Erythroblast (primary cell): Measurements from ENCODE around the gene APBA1.
"Not testable (repeated sequence)": the region's sequence is repeated elsewhere in the genome, so short reads cannot be mapped to it uniquely, and the experiment has no call there.

Source experiments
- DNase-seq, 2 experiments: peaks; one replicate each; lab custom pipeline; 2025; lab: John Stamatoyannopoulos, UW
- GATA1 ChIP-seq: IDR thresholded peaks from 2 replicates; pipeline ENCODE4 v1.6.1; 2011; ENCODE audit warnings: low read depth, mild to moderate bottlenecking, control low read depth, low read length, moderate library complexity
- POLR2A ChIP-seq: IDR thresholded peaks from 2 replicates; pipeline ENCODE4 v1.6.1; 2011; ENCODE audit warnings: mild to moderate bottlenecking, low read length

The APBA1 gene

GRCh38 chr9:69609156-69609555 is 63.0 kb downstream of the APBA1 start:
- TF ChIP-seq POLR2A (no peak), GATA1 (no peak)
- no peak for DNase-seq

DNA sequence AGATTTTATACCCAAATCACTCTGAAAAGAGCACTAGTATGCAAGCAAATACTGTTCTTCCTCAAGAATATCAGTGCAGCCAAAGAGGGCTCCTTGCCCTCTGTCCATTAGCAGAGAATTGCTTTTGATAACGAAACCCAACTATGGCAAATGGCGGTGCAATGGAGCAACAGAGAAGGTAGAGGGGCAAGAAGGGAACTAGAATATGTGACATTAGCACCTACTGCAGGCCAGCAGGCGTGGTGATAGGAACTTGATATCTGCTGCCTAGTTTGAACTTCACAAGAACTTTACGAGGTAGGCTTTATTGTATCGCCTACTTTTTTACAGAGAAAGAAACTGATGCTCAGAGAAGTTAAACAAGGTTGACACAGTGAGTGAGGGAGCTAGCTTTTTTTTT is 66.1 kb downstream of the APBA1 start:
- TF ChIP-seq POLR2A (no peak), GATA1 (no peak)

GRCh38 chr9:69605406-69605805 is 66.8 kb downstream of the APBA1 start:
- TF ChIP-seq GATA1 (no peak), POLR2A (no peak)
- DNase-seq = no peak

More for the DNA sequence above, 66.1 kb downstream of the APBA1 start:
- no peak for DNase-seq

DNA sequence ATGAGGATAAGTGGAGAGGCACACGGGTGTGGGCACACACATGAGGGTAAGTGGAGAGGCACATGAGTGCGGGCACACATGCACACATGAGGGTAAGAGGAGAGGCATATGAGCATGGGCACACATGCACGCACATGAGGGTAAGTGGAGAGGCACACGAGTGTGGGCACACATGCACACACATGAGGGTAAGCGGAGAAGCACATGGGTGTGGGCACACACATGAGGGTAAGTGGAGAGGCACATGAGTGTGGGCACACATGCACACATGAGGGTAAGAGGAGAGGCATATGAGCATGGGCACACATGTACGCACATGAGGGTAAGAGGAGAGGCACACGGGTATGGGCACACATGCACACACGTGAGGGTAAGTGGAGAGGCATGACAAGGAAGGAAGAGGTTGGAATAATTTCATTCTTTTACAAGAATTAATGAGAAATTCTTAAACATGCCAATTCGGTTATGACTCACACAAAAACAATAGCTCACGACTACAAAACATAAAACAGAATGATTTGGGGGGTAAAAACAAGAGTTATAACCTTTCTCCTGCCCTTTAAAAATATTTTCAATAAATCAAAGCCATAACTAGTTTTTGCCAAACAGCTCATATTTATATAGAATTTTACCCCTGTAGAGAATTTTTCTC is 67.5 kb downstream of the APBA1 start:
- no peak for DNase-seq
- TF ChIP-seq GATA1 = no peak
- no peak for TF ChIP-seq POLR2A

GRCh38 chr9:69603656-69604055 is 68.5 kb downstream of the APBA1 start:
- TF ChIP-seq GATA1 (no peak), POLR2A (no peak)
- DNase-seq = no peak

- no peak for DNase-seq
- TF ChIP-seq POLR2A (no peak), GATA1 (no peak)
Observed at GRCh38 chr9:69602773-69603172, 69.4 kb downstream of the APBA1 start.

- no peak for DNase-seq
- TF ChIP-seq POLR2A = no peak
- no peak for TF ChIP-seq GATA1
Observed at GRCh38 chr9:69601698-69602097, 70.5 kb downstream of the APBA1 start.

DNA sequence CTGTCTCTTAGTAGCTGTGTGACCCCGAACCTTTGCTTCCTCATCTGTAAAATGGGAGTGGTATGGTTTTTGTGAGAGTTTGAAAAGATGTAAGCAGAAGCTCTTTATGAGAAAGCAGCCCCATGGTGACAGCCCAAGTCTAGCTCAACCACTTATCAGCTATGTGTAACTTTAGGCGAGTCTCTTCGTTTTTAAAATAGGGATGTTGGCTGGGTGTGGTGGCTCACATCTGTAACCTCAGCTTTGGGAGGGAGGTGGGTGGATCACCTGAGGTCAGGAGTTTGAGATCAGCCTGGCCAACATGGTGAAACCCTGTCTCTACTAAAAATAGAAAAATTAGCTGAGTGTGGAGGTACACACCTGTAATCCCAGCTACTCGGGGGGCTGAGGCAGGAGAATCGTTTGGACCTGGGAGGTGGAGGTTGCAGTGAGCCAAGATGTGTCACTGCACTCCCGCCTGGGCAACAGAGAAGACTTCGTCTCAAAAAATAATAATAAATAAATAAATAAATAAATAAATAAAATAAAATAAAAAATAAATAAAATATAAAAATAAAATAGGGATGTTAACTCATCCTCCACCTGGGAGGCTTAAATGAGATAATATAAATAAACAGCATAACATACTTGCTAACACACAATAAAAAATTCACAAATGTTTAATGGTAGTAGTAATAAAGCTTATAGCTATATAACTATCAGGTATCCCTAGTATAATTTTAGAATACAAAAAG is 71.7 kb downstream of the APBA1 start:
- no peak for TF ChIP-seq POLR2A
- no peak for TF ChIP-seq GATA1
- DNase-seq = no peak

GRCh38 chr9:69599232-69599971 is 72.8 kb downstream of the APBA1 start:
- no peak for DNase-seq
- no peak for TF ChIP-seq GATA1
- TF ChIP-seq POLR2A = no peak

- not testable (repeated sequence) for DNase-seq
Observed at GRCh38 chr9:69596906-69597305, 75.3 kb downstream of the APBA1 start.

DNA sequence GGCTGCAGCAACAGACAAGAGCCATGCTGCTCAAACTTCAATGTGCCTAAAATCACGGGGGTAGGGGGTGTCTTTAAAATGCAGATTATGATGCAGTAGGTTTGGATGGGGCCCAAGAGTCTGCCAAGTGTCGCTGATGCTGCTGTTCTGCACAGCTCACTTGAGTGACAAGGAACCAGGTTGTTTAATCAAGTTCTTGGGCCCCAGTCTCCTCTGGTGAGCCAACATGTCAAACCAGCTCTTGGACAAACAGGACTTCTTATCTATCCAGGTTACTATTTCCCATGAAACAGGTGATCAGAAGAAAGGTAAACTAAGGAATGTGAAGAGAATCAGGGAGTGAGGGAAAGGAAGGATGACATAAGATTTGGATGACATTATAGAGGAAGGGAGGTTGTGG is 78.0 kb downstream of the APBA1 start:
- no peak for DNase-seq
- TF ChIP-seq GATA1 (no peak), POLR2A (no peak)

- DNase-seq = no peak
- TF ChIP-seq GATA1 (no peak), POLR2A (no peak)
Observed at GRCh38 chr9:69593756-69594155, 78.4 kb downstream of the APBA1 start.

GRCh38 chr9:69593301-69593700 is 78.9 kb downstream of the APBA1 start:
- TF ChIP-seq POLR2A (no peak), GATA1 (no peak)
- no peak for DNase-seq

DNA sequence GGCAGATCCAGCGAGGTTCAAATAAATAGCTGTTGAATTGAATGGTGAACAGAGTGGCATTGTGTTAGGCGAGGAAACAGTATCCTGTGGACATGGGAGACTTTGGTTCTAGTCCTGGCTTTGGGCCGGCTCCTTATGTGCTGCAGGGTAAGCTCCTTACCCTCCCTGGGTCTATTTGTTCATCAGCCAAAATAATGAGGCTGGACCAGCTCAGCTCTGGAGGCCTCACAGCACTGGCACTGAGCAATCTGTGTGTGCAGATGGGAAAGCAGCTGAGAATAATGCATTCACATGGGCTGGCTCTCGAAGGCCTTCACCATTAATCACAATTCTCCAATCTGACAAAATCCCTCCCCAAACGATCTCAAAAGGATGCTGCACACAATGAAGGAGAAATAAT is 81.9 kb downstream of the APBA1 start:
- no peak for TF ChIP-seq POLR2A
- no peak for TF ChIP-seq GATA1
- no peak for DNase-seq

DNA sequence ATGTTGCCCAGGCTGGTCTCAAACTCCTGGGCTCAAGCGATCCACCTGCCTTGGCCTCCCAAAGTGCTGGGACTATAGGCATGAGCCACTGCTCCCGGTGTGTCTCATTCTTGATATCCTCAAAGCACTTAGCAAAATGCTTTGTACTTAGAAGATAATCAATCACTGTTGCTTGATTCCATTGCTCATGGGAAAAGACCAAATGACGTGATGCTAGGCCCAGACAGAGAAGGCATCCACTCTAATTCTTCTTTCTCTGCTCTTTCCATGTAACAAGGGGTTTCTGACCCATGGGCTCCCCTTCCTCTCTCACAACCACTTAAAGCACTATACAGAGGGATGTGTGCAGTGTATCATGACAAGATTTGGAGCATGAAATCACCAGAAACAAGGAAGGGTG is 83.0 kb downstream of the APBA1 start:
- DNase-seq = no peak
- TF ChIP-seq GATA1 (no peak), POLR2A (no peak)
